HepG2 (cell line): Measurements from ENCODE around the gene SSNA1. TPM values are rescaled to one million over a fixed set of nuclear protein-coding genes. Genes with fewer than 3 reads are reported as not detected.

Experiments used
- ATAC-seq: fragments of 200-7000 bp; cut with Tn5 transposase; 3 replicates; pipeline ENCODE4 v1.9.1; 2020; ENCODE audit warnings: mild to moderate bottlenecking, moderate library complexity
- BruUV-seq: library from RNA; stranded (reverse); fragments of 400-500 nt; replicated peaks from 2 replicates; lab custom pipeline; 2021; lab: Mats Ljungman, UMichigan
- CTCF ChIA-PET: fragments of 300-600 bp; formaldehyde crosslinking; extraction: SDS; loops from one replicate; lab custom pipeline; 2021; ENCODE audit warnings: low total read pairs, inconsistent platforms, low intra/inter-chr PET ratio; lab: Yijun Ruan, JAX
- POLR2A ChIA-PET: fragments of 350-600 bp; sonication (Branson Sonifier 250); formaldehyde crosslinking; loops from one replicate; lab custom pipeline; 2020; ENCODE audit warnings: antibody characterized with exemption, inconsistent platforms; lab: Yijun Ruan, JAX
- DNase-seq: peaks from one replicate; pipeline ENCODE4 v3.0.0-alpha.2; 2015; ENCODE audit warnings: low spot score
- FAIRE-seq: peaks from 3 replicates; lab custom pipeline; 2011; peaks lifted over from hg19 to GRCh38; lab: Jason Lieb, UNC
- H2AFZ ChIP-seq: one replicate; pipeline ENCODE4 v1.6.1; 2011; ENCODE audit warnings: low read length, inconsistent platforms
- H3K27ac ChIP-seq: fragments of 300-600 bp; 3 replicates; pipeline ENCODE4 v1.8.0; 2011; ENCODE audit warnings: mixed run types, mild to moderate bottlenecking, mixed read lengths, low read length, inconsistent platforms; ENCODE audit not compliant: insufficient read depth; ENCODE audit errors: extremely low read length
- H3K27me3 ChIP-seq, 2 experiments: fragments of 200-600 bp in 1 of 2; 2 replicates in 1 of 2; 3 replicates in 1 of 2; pipeline versions ENCODE4 v1.6.0 to v1.8.0; 2011; ENCODE audit warnings: low read length in 2 of 2, mild to moderate bottlenecking in 2 of 2, moderate library complexity in 2 of 2, inconsistent platforms in 1 of 2; ENCODE audit not compliant: insufficient read depth in 2 of 2, control insufficient read depth in 1 of 2
- H3K36me3 ChIP-seq, 2 experiments: fragments of 200-600 bp in 1 of 2; replicated peaks in 1 of 2; 2 replicates in 1 of 2; 3 replicates in 1 of 2; pipeline versions ENCODE4 v1.5.1 to v1.8.0; 2011; ENCODE audit warnings: low read length in 2 of 2, inconsistent platforms in 1 of 2; ENCODE audit not compliant: insufficient read depth in 2 of 2, control insufficient read depth in 1 of 2
- H3K4me1 ChIP-seq: 2 replicates; pipeline ENCODE4 v1.5.1; 2012; ENCODE audit warnings: low read length, inconsistent platforms; ENCODE audit not compliant: insufficient read depth
- H3K4me2 ChIP-seq: 2 replicates; pipeline ENCODE4 v1.6.0; 2011; ENCODE audit warnings: low read depth, low read length, inconsistent platforms
- H3K4me3 ChIP-seq, 3 experiments: fragments of 200-600 bp in 1 of 3; sonication (generic), shearing (Covaris generic) in 1 of 3; replicated peaks in 1 of 3; 2 replicates each; pipeline ENCODE4 v1.5.1; 2011 to 2016; ENCODE audit warnings: low read length in 3 of 3, inconsistent platforms in 2 of 3, low read depth in 2 of 3, mild to moderate bottlenecking in 2 of 3, control low read depth in 1 of 3, mixed read lengths in 1 of 3; ENCODE audit not compliant: insufficient read depth in 1 of 3
- H3K79me2 ChIP-seq: one replicate; pipeline ENCODE4 v1.6.1; 2011; ENCODE audit warnings: low read length, inconsistent platforms; ENCODE audit not compliant: insufficient read depth
- H3K9ac ChIP-seq: 2 replicates; pipeline ENCODE4 v1.6.0; 2011; ENCODE audit warnings: mild to moderate bottlenecking, low read depth, low read length, inconsistent platforms; ENCODE audit not compliant: insufficient read depth
- H3K9me3 ChIP-seq: 2 replicates; pipeline ENCODE4 v1.5.1; 2012; ENCODE audit warnings: mild to moderate bottlenecking, low read length
- H4K20me1 ChIP-seq: 2 replicates; pipeline ENCODE4 v1.6.0; 2011; ENCODE audit warnings: inconsistent platforms, mild to moderate bottlenecking, low read length, moderate library complexity; ENCODE audit not compliant: insufficient read depth
- AGO2 ChIP-seq: fragments of 200-400 bp; formaldehyde crosslinking; optimal IDR thresholded peaks from 2 replicates; pipeline ENCODE3; 2017; ENCODE audit warnings: mild to moderate bottlenecking, low read depth, low read length, moderate library complexity
- GATAD2A ChIP-seq: IDR thresholded peaks from 2 replicates; pipeline ENCODE4 v1.6.1; 2016
- NR2C2 ChIP-seq: sonication (generic); formaldehyde crosslinking; IDR thresholded peaks from 2 replicates; pipeline ENCODE4 v1.4.0; 2020; ENCODE audit warnings: missing genetic modification reagents, mild to moderate bottlenecking, moderate library complexity, borderline replicate concordance
- RAD21 ChIP-seq: fragments of 450-650 bp; formaldehyde crosslinking; IDR thresholded peaks from 2 replicates; pipeline ENCODE4 v1.5.0; 2020; ENCODE audit warnings: mild to moderate bottlenecking
- RBFOX2 ChIP-seq: fragments of 200-400 bp; formaldehyde crosslinking; IDR thresholded peaks from 2 replicates; pipeline ENCODE4 v1.6.1; 2017; ENCODE audit warnings: low read depth, mild to moderate bottlenecking, low read length
- WGBS: methylation state at CpG from one replicate; pipeline ENCODE4 v1.1.6; 2017; ENCODE audit warnings: low lambda C conversion rate; 5-methylcytosine and 5-hydroxymethylcytosine counted together
- in situ Hi-C: cut with HindIII; loops from 2 replicates; pipeline ENCODE4 v1.10.0; 2017; ENCODE audit warnings: low pct_unique_long_range_greater_than_20kb; ENCODE audit not compliant: extremely low pct_ligation_motif_present
- intact Hi-C: fragments of 100-400 bp; cut with micrococcal nuclease; formaldehyde crosslinking; loops from one replicate; pipeline ENCODE4 v1.10.0; 2022; ENCODE audit not compliant: unreplicated experiment
- polyA plus RNA-seq, 8 experiments: library from polyadenylated mRNA; depleted of rRNA in 3 of 8; stranded (reverse) in 7 of 8; unstranded in 1 of 8; fragments of >200 nt; fragmentation: Illumina TruSeq in 4 of 8; extraction: Trizol in 4 of 8; gene quantifications; 2 replicates each; pipeline versions ENCODE4 v1.2.1 to v1.2.3, GENCODE V29; 2011 to 2016; ENCODE audit warnings: low read depth in 4 of 8, missing spikeins in 1 of 8, mixed read lengths in 1 of 8; ENCODE audit not compliant: insufficient read depth in 1 of 8
- total RNA-seq, 5 experiments: library from RNA; depleted of rRNA; stranded (reverse); fragments of >200 nt; fragmentation: Illumina TruSeq; extraction: Trizol; gene quantifications; 2 replicates each; pipeline ENCODE4 v1.2.3, GENCODE V29; 2016; ENCODE audit warnings: low read depth in 1 of 5

SSNA1 gene
- total and polyA plus RNA-seq, 2 of the 13 experiments (the other 11 are each of a cell fraction or from before 2014, with no cell fraction given), result 35.9 to 49.4 TPM

GRCh38 chr9:137191691-137192447, 3.4 kb downstream of the SSNA1 start:
- intact Hi-C loops (no loop called here), in situ Hi-C loops (no loop called here)
- Histone ChIP-seq H3K4me3 (no peak overlapping the region), H3K9me3 (no peaks in the 10 kb centered on the region), H3K79me2 (peaks cover 43% of the 10 kb centered on the region), H4K20me1 (no peaks in the 10 kb centered on the region), H2AFZ (no peak overlapping the region), H3K4me2 (no peak overlapping the region), H3K27ac (no peak overlapping the region), H3K4me1 (peaks cover 47% of the 10 kb centered on the region), H3K36me3 (peaks cover 9 to 14% of the 10 kb centered on the region in 2 experiments; a peak in 3 of 5 replicates), H3K9ac (no peak overlapping the region), H3K27me3 (no peaks in the 10 kb centered on the region)
- ChIA-PET CTCF (no interaction called here), POLR2A (interaction anchor here (1.1 to 1.9 kb wide), 2 partner anchors 9 to 31 kb away, joined by 5 to 6 read pairs; partner anchors contain the start of gene TPRN)
- FAIRE-seq (no peak), DNase-seq (no peak), ATAC-seq (no peak)
- TF ChIP-seq NR2C2 (CRISPR knock-in tag) (no peak), GATAD2A (CRISPR knock-in tag) (no peak), AGO2 (peak; percentile 69), RBFOX2 (peak; percentile 57; the same call in 1 of the 2 replicates)
- BruUV-seq, result no TSS peak
- WGBS, result 97% methylated on average over 12 of the region's 22 CpGs

- intact Hi-C loops (no loop called here), in situ Hi-C loops (no loop called here)
- ChIA-PET CTCF (no interaction called here), POLR2A (interaction anchor here (1.1 to 1.9 kb wide), 2 partner anchors 8 to 31 kb away, joined by 5 to 6 read pairs; partner anchors contain the start of gene TPRN)
- Histone ChIP-seq H2AFZ (no peak overlapping the region), H3K9ac (no peak overlapping the region), H3K27ac (no peak overlapping the region), H3K4me1 (peaks cover 47% of the 10 kb centered on the region), H3K9me3 (no peaks in the 10 kb centered on the region), H3K79me2 (peaks cover 40% of the 10 kb centered on the region), H3K36me3 (peaks cover 9 to 14% of the 10 kb centered on the region in 2 experiments; a peak in 3 of 5 replicates), H3K4me2 (no peak overlapping the region), H4K20me1 (no peaks in the 10 kb centered on the region), H3K27me3 (no peaks in the 10 kb centered on the region), H3K4me3 (no peak overlapping the region)
- DNase-seq (no peak), ATAC-seq (no peak), FAIRE-seq (no peak)
- 96% methylated on average over 10 of the region's 10 CpGs for WGBS
- TF ChIP-seq RBFOX2 (peak; percentile 4; the same call in 1 of the 2 replicates), RAD21 (CRISPR knock-in tag) (no peak)
- BruUV-seq, result no TSS peak
Observed at GRCh38 chr9:137192448-137192780, 3.9 kb downstream of the SSNA1 start.
